NB4 (cell line): ENCODE results near the gene TMEM218.

ENCODE experiments used
- DNase-seq: peaks from one replicate; pipeline ENCODE4 v3.0.0; 2010; ENCODE audit warnings: low read depth
- H3K4me3 ChIP-seq: one replicate; pipeline ENCODE4 v1.5.1; 2011; ENCODE audit warnings: mild to moderate bottlenecking, low read depth, low read length, moderate library complexity
- MAX ChIP-seq: IDR thresholded peaks from 2 replicates; pipeline ENCODE4 v1.6.1; 2011; ENCODE audit warnings: low read depth, low read length
- MYC ChIP-seq: IDR thresholded peaks from 2 replicates; pipeline ENCODE4 v1.6.1; 2011; ENCODE audit warnings: low read depth, low read length
- POLR2A ChIP-seq: IDR thresholded peaks from 2 replicates; pipeline ENCODE4 v1.6.1; 2011; ENCODE audit warnings: mild to moderate bottlenecking; ENCODE audit not compliant: insufficient read length; ENCODE audit errors: extremely low read depth
- TF ChIP-seq, protein P1 (sequence below): IDR thresholded peaks from one replicate; pipeline ENCODE4 v1.5.1; 2012; ENCODE audit warnings: low read depth, low read length

TMEM218 gene

DNA sequence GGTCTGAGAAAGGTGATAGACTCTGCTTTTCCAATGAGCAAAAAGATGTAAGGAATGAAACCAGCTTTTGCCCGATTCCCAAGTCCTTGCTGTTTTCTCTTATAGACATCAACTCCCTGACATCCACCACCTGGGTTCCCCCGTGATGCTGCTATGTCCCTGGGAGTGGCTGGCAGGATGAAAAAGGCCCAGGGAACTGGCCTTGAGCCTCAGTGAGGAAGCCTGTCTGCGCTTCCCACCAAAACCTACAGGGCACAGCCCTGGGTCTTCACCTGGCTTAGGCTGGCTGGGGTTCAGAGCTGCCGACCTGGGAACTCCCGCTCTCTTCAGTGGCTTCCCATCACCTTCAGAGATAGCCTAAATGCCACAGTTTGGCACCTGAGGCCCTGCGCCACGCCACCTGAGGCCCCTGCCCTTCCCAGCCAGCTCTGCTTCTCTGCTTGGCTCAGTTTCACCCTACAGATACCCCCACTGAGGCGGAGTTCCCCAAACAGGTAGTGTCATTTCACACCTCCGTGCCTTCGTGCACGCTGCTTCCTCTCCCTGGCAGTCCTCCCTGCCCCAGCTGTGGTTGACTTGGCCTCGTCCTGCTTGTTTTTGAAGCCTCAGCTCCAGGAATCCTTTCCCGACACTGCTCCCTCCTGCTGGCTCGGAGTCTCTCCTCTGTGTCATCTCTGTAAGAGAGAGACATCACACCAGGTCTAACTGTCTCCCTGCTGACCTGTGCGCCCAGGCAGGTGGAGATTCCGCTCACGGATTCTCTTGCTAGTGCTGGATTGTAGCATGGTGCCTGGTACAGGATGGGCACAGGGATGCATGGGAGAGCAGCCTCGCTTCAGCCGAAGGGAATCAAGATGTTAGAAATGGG lies 37.6 kb downstream of the TMEM218 start:
- no peak for DNase-seq
- no peak overlapping the region for H3K4me3 ChIP-seq
- TF ChIP-seq MAX = no peak

DNA sequence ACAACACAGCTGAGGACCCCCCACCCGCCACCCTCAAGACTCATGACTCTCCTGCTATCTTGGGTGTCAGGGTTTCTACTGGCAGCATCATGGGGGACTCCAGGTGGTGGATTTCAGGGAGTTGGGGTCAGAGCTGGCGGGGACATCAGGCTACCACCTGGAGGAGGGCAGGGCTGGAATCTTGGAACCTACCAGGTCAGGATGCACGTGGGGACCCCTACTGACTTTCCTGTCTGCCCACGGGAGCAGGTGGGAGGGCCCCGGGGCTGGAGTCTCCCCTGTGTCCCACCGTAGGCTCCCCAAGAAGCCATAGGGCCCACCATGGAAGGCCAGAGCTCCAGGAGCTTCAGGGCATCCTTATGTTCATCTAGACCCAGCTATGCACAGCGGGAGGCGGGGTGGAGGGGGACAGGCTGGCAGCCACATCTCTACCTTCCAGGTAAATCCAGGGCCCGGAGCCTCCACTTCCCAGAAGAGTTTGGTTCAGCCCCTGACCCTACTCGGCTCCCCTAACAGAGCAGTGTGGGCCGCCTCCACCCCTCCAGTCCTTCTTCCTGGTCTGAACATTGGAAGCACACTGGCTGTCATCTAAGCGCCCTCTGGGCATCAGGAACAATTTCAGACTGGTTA lies 38.4 kb downstream of the TMEM218 start:
- no peak for DNase-seq
- TF ChIP-seq, protein P1, sequence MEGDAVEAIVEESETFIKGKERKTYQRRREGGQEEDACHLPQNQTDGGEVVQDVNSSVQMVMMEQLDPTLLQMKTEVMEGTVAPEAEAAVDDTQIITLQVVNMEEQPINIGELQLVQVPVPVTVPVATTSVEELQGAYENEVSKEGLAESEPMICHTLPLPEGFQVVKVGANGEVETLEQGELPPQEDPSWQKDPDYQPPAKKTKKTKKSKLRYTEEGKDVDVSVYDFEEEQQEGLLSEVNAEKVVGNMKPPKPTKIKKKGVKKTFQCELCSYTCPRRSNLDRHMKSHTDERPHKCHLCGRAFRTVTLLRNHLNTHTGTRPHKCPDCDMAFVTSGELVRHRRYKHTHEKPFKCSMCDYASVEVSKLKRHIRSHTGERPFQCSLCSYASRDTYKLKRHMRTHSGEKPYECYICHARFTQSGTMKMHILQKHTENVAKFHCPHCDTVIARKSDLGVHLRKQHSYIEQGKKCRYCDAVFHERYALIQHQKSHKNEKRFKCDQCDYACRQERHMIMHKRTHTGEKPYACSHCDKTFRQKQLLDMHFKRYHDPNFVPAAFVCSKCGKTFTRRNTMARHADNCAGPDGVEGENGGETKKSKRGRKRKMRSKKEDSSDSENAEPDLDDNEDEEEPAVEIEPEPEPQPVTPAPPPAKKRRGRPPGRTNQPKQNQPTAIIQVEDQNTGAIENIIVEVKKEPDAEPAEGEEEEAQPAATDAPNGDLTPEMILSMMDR = no peak
- no peak for TF ChIP-seq POLR2A
- TF ChIP-seq MYC = no peak
- TF ChIP-seq MAX = no peak
- no peak overlapping the region for H3K4me3 ChIP-seq

DNA sequence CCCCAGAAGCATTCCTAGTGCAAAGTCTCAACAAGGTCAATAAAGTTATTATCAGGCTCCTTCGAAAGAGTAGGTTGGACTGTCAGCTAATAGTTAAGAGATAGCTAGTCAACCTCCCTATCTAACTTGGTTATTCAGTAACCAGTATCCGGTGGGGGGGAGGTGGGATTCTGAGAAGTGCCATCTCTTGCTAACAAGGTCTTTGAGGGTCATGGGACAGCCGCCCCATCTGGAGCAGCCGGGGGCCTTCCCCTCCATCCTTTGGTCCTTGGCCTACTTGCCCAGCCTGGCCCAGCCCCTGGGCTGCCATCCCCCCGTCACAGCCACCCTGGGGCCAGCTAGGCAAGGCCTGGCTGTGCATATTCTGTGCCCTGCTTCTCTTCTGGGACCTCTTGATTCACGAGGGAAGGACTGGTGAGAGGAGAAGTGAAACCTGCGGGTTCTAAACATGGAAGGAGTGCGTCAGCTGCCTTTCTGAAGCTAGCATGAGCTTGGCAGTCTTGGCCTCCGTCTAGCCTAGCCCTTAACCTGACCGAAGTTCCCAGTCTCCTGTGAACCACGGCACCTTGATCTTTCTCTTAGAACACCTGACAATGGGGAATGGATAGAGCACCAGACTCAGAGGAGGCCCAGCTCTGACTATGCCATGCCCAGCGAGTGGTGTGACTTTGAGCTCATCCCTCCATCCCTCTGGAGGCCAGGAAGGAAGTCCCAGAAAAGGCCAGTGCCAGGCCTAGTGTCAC lies 39.0 kb downstream of the TMEM218 start:
- no peak overlapping the region for H3K4me3 ChIP-seq
- TF ChIP-seq MAX = no peak
- no peak for TF ChIP-seq MYC
- TF ChIP-seq, protein P1 = no peak
- no peak for TF ChIP-seq POLR2A
- DNase-seq = peak; percentile 54

DNA sequence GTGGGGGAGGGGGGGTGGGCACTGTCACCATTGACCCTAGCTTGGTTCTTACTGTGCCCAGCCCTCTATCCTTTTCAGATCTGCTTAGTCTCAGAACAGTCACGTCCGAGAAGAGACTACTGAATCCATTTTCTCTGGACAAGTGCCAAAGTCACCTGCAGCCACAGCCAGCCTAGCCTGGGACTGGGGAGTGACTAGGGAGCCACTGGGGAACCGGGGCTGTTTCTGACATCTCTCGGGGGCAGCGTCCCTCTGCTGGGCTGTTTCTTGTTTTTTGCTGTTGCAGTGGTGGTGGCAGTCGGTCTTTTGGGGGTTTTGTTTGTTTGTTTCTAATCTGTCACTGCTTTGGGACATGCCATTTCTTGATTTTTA lies 39.6 kb downstream of the TMEM218 start:
- no peak for DNase-seq
- no peak for TF ChIP-seq POLR2A
- no peak for TF ChIP-seq MAX
- TF ChIP-seq, protein P1 = no peak
- no peak for TF ChIP-seq MYC
- no peak overlapping the region for H3K4me3 ChIP-seq

- TF ChIP-seq POLR2A (no peak), MAX (no peak), MYC (no peak)
- TF ChIP-seq, protein P1 = no peak
- DNase-seq = peak; percentile 64
- no peak overlapping the region for H3K4me3 ChIP-seq
Measured at GRCh38 chr11:125071435-125071834, 40.0 kb downstream of the TMEM218 start.

DNA sequence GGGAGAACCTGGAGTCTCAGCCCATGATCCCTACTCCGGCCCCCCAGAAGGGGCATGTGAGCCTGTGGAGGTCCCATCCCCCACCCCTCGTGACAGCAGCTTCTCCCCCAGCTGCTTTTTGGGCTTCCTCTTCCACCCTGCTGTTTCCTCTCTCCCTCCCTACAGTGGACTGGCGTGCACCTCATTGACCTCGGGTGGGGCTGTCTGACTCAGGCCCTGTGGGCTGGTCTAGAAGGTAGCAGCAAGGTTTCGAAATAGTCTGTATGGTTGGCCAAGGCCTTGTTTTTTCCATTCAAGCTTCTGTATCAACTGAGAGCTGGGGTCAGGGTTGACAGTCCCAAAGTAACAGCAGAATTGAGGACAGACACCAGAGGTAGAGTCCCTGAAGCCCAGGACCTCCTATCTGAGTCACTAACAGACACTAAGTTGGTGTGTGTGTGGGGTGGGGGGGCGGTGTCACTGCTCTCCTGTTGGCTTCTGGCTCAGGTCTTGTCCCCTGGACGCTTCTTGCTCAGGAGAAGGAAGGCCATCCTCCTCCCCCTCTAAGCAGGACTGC lies 40.6 kb downstream of the TMEM218 start:
- H3K4me3 ChIP-seq = peak overlapping the region; percentile 12
- peak; percentile 98 for DNase-seq
- TF ChIP-seq, protein P1 = no peak
- peak; percentile 92 for TF ChIP-seq MAX
- TF ChIP-seq POLR2A = no peak
- TF ChIP-seq MYC = peak; percentile 95
